PC-9 (cell line): ENCODE data around the gene PIN4. TPM values are rescaled to one million over a fixed set of nuclear protein-coding genes. Genes with fewer than 3 reads are reported as not detected.

Source experiments
- BruUV-seq: library from RNA; stranded (reverse); fragments of 400-500 nt; replicated peaks from 2 replicates; lab custom pipeline; 2021; lab: Mats Ljungman, UMichigan
- CTCF ChIA-PET: fragments of 300-600 bp; sonication (Branson Sonifier 250); formaldehyde crosslinking; loops from one replicate; lab custom pipeline; 2022; ENCODE audit warnings: antibody characterized with exemption; lab: Charles Lee
- POLR2A ChIA-PET: fragments of 300-600 bp; sonication (Branson Sonifier 250); formaldehyde crosslinking; loops from one replicate; lab custom pipeline; 2022; ENCODE audit warnings: antibody characterized with exemption; ENCODE audit not compliant: unreplicated experiment; lab: Charles Lee
- DNase-seq, 2 experiments: peaks; one replicate each; pipeline versions ENCODE4 v3.0.0 to v3.0.0-alpha.2; 2015 to 2022; ENCODE audit warnings: mixed read lengths in 1 of 2
- H2AFZ ChIP-seq: fragments of 200-600 bp; sonication (generic); 2 replicates; pipeline ENCODE4 v1.8.1; 2017; ENCODE audit warnings: antibody characterized with exemption
- H3F3A ChIP-seq: fragments of 200-600 bp; sonication (generic); 2 replicates; pipeline ENCODE4 v1.8.1; 2017; ENCODE audit warnings: antibody characterized with exemption, mild to moderate bottlenecking, low read depth; ENCODE audit not compliant: insufficient read depth
- H3K27ac ChIP-seq: fragments of 200-600 bp; sonication (generic); 2 replicates; pipeline ENCODE4 v1.6.1; 2016; ENCODE audit warnings: mixed run types
- H3K27me3 ChIP-seq: fragments of 200-600 bp; sonication (generic); 2 replicates; pipeline ENCODE4 v1.6.1; 2016; ENCODE audit warnings: low read depth, mixed run types; ENCODE audit not compliant: insufficient read depth
- H3K36me3 ChIP-seq: fragments of 200-600 bp; sonication (generic); 2 replicates; pipeline ENCODE4 v1.6.1; 2016; ENCODE audit warnings: low read depth, mixed run types
- H3K4me1 ChIP-seq: fragments of 200-600 bp; sonication (generic); replicated peaks from 2 replicates; pipeline ENCODE4 v1.6.1; 2016; ENCODE audit warnings: mixed run types; ENCODE audit not compliant: insufficient read depth
- H3K4me2 ChIP-seq: fragments of 200-600 bp; sonication (generic); 2 replicates; pipeline ENCODE4 v1.6.1; 2017; ENCODE audit warnings: mixed run types
- H3K4me3 ChIP-seq: fragments of 200-600 bp; sonication (generic); 2 replicates; pipeline ENCODE4 v1.6.1; 2016; ENCODE audit warnings: mixed run types
- H3K79me2 ChIP-seq: fragments of 200-600 bp; sonication (generic); 2 replicates; pipeline ENCODE4 v1.6.1; 2017; ENCODE audit warnings: low read depth, mixed run types
- H3K9me2 ChIP-seq: fragments of 200-600 bp; sonication (generic); 2 replicates; pipeline ENCODE4 v1.8.1; 2017; ENCODE audit warnings: mild to moderate bottlenecking; ENCODE audit not compliant: insufficient read depth
- H3K9me3 ChIP-seq: fragments of 200-600 bp; sonication (generic); 2 replicates; pipeline ENCODE4 v1.8.1; 2016; ENCODE audit warnings: low read depth; ENCODE audit not compliant: insufficient read depth
- H4K20me1 ChIP-seq: fragments of 200-600 bp; sonication (generic); 2 replicates; pipeline ENCODE4 v1.8.1; 2017; ENCODE audit not compliant: insufficient read depth
- EZH2 ChIP-seq: fragments of 200-600 bp; sonication (generic); IDR thresholded peaks from 2 replicates; pipeline ENCODE4 v1.8.0; 2017; ENCODE audit warnings: antibody characterized with exemption, low read depth
- intact Hi-C: fragments of 100-400 bp; cut with micrococcal nuclease; formaldehyde crosslinking; loops from one replicate; pipeline ENCODE4 v1.10.0; 2022; ENCODE audit not compliant: unreplicated experiment
- total RNA-seq: library from RNA; stranded (reverse); gene quantifications from 2 replicates; pipeline ENCODE4 v1.2.3, GENCODE V29; 2021
- TF ChIP-seq, protein P1 (sequence below): fragments of 200-600 bp; sonication (generic); conservative IDR thresholded peaks from 2 replicates; pipeline ENCODE4 v1.6.1; 2017; ENCODE audit warnings: mixed run types, antibody characterized with exemption, mild to moderate bottlenecking, moderate library complexity

PIN4 gene
- total RNA-seq, 1 experiment from 2014 or later, result 9.7 TPM

DNA sequence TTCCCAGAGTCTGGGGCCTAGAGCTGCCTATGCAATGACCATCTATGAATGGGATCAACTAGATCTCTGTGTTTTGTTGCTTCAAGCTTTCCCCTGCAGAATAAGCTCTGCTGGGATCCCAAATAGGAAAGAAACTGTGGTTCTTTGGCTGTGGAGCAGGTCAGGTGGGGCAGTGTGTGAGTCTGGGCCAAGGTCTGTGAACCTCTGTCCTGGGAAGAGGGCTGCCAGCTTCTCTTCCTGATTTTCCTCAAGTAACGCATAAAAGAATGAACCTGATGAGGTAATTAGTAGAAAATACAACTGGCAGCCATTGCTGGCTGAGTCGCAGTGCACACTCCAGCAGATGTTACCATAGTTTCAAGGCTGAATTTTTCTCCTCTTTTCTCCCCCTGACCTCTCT is 4.6 kb upstream of the PIN4 start:
- Histone ChIP-seq H3K9me3 (no peaks in the 10 kb centered on the region), H3K27ac (no peak overlapping the region), H3K4me1 (no peaks in the 10 kb centered on the region), H3K36me3 (no peaks in the 10 kb centered on the region), H3K9me2 (no peaks in the 10 kb centered on the region), H2AFZ (no peak overlapping the region), H4K20me1 (no peaks in the 10 kb centered on the region), H3K27me3 (peaks cover 15% of the 10 kb centered on the region; the same call in 1 of the 2 replicates), H3K4me3 (no peak overlapping the region), H3F3A (no peaks in the 10 kb centered on the region), H3K4me2 (no peak overlapping the region), H3K79me2 (peaks cover 4% of the 10 kb centered on the region)
- no peak for DNase-seq
- TF ChIP-seq EZH2, result no peak
- TF ChIP-seq, protein P1, sequence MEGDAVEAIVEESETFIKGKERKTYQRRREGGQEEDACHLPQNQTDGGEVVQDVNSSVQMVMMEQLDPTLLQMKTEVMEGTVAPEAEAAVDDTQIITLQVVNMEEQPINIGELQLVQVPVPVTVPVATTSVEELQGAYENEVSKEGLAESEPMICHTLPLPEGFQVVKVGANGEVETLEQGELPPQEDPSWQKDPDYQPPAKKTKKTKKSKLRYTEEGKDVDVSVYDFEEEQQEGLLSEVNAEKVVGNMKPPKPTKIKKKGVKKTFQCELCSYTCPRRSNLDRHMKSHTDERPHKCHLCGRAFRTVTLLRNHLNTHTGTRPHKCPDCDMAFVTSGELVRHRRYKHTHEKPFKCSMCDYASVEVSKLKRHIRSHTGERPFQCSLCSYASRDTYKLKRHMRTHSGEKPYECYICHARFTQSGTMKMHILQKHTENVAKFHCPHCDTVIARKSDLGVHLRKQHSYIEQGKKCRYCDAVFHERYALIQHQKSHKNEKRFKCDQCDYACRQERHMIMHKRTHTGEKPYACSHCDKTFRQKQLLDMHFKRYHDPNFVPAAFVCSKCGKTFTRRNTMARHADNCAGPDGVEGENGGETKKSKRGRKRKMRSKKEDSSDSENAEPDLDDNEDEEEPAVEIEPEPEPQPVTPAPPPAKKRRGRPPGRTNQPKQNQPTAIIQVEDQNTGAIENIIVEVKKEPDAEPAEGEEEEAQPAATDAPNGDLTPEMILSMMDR, result no peak
- intact Hi-C loops, result no loop called here
- BruUV-seq, result no TSS peak
- ChIA-PET CTCF (no interaction called here), POLR2A (no interaction called here)

DNA sequence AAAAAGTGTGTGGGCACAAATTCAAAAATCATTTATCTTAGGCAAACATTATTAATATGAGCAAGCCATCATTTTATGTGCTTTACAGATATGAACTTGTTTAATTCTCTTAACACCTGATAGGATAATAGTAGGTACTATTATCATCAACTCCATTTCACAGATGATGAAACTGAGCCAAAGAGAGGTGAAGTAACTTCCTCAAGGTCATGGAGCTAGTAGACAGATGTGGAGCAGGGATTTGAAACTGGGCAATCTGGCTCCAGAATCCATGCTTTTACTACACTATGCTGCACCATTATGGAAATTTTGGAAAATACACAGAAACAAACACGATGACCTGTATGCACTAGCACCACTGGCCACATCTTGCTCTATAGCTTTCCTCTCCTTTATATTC is 1.0 kb upstream of the PIN4 start:
- no peaks in the 10 kb centered on the region for H3K9me3 ChIP-seq
- H3K4me1 ChIP-seq, result 0 out of 2 replicates have a peak, but pooled peaks cover 9% of the 10 kb centered on the region
- DNase-seq, result no peak
- intact Hi-C loops, result no loop called here
- H3F3A ChIP-seq, result no peaks in the 10 kb centered on the region
- peak overlapping the region; percentile 85 for H2AFZ ChIP-seq
- no peaks in the 10 kb centered on the region for H3K9me2 ChIP-seq
- H3K79me2 ChIP-seq, result peaks cover 17% of the 10 kb centered on the region
- H3K4me2 ChIP-seq, result peak overlapping the region; percentile 81
- ChIA-PET CTCF (interaction anchor here (0.5 kb wide), 1 partner anchor 392 kb away, joined by 4 read pairs; no protein-coding TSS in a partner anchor), POLR2A (no interaction called here)
- H3K27me3 ChIP-seq, result no peaks in the 10 kb centered on the region
- peak overlapping the region; percentile 82 for H3K4me3 ChIP-seq
- BruUV-seq, result no TSS peak
- no peak overlapping the region for H3K27ac ChIP-seq
- TF ChIP-seq, protein P1, result no peak
- TF ChIP-seq EZH2, result no peak
- H4K20me1 ChIP-seq, result no peaks in the 10 kb centered on the region
- H3K36me3 ChIP-seq, result no peaks in the 10 kb centered on the region

DNA sequence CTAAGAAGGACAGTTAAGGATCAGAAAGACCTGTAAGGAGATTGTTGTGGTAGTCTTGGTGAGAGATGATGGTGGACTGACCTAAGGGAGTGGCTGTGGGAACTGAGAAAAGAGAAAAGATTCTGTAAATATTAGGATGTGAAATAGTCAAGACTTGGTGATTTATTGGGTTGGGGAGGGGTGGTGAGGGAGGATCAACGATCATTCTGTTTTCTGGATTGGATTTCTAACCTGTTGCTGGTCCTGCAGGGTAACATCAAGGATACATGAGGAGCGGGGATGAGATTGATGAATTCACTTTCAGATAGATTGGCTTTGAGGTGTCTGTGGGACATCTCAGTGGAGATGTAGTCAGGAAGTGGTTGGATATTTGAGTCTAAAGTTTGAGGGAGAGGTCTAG is 1.4 kb downstream of the PIN4 start:
- no peaks in the 10 kb centered on the region for H3K36me3 ChIP-seq
- H3K27ac ChIP-seq, result no peak overlapping the region
- TF ChIP-seq, protein P1, result no peak
- TF ChIP-seq EZH2, result no peak
- no peak for DNase-seq
- H3K9me3 ChIP-seq, result no peaks in the 10 kb centered on the region
- H3K9me2 ChIP-seq, result no peaks in the 10 kb centered on the region
- no peaks in the 10 kb centered on the region for H4K20me1 ChIP-seq
- H3K4me3 ChIP-seq, result peak overlapping the region; percentile 82; the same call in 1 of the 2 replicates
- CTCF ChIA-PET, result no interaction called here
- H3F3A ChIP-seq, result no peaks in the 10 kb centered on the region
- 0 out of 2 replicates have a peak, but pooled peaks cover 9% of the 10 kb centered on the region for H3K4me1 ChIP-seq
- H2AFZ ChIP-seq, result no peak overlapping the region
- peak overlapping the region; percentile 78 for H3K4me2 ChIP-seq
- H3K79me2 ChIP-seq, result peaks cover 17% of the 10 kb centered on the region
- no peaks in the 10 kb centered on the region for H3K27me3 ChIP-seq
- no TSS peak for BruUV-seq
- POLR2A ChIA-PET, result no interaction called here
- intact Hi-C loops, result no loop called here
